ENCODE data around the gene EXD1.
"Not testable (repeated sequence)": the region's sequence is repeated elsewhere in the genome, so short reads cannot be mapped to it uniquely, and the experiment has no call there.

Gene EXD1

GRCh38 chr15:41148065-41148464 lies 82.5 kb downstream of the EXD1 start:
- DNase-seq (ENCODE audit: low read depth) = no peak

- DNase-seq (ENCODE audit: low read depth) = no peak
These were observed 90.9 kb downstream of the EXD1 start for GRCh38 chr15:41139619-41140018.

GRCh38 chr15:41139112-41139511 lies 91.4 kb downstream of the EXD1 start:
- DNase-seq (ENCODE audit: low read depth) = not testable (repeated sequence)

GRCh38 chr15:41135580-41135979 lies 95.0 kb downstream of the EXD1 start:
- not testable (repeated sequence) for DNase-seq (ENCODE audit: low read depth)

- DNase-seq (ENCODE audit: low read depth) = no peak
These were observed 97.1 kb downstream of the EXD1 start for GRCh38 chr15:41133454-41133853.

Measured in activated T-helper 1 cell treated with Interleukin-2 at 50 U/mL for 16 hours (primary cell).